AG09309 (cell line): ENCODE measurements around the gene TNIP1.

Experiments used
- DNase-seq: peaks from one replicate; pipeline ENCODE4 v3.0.0-alpha.2; 2010; ENCODE audit warnings: low read depth
- H3K4me3 ChIP-seq: 2 replicates; pipeline ENCODE4 v1.5.1; 2011; ENCODE audit warnings: mild to moderate bottlenecking, low read depth, low read length, moderate library complexity; ENCODE audit not compliant: control insufficient read depth
- CTCF ChIP-seq: IDR thresholded peaks from 2 replicates; pipeline ENCODE4 v1.5.1; 2011; ENCODE audit warnings: mild to moderate bottlenecking, low read depth, low read length, inconsistent platforms; ENCODE audit not compliant: insufficient read depth, control insufficient read depth; ENCODE audit errors: missing control alignments

TNIP1 gene

GRCh38 chr5:151080613-151081430 lies at the start of gene TNIP1:
Gene TNIP1, minus strand, starts transcription at chr5:151081034. Its CDS starts 15,939 bp downstream, at chr5:151065095.
- peak within 1 kb of the TSS; percentile 61 for H3K4me3 ChIP-seq
- TF ChIP-seq CTCF: no peak
- peak; percentile 64 for DNase-seq

GRCh38 chr5:151130235-151130921 lies 49.5 kb upstream of the TNIP1 start:
- no peak for DNase-seq
- TF ChIP-seq CTCF: no peak
- no peak overlapping the region for H3K4me3 ChIP-seq

GRCh38 chr5:151128817-151129216 lies 48.0 kb upstream of the TNIP1 start:
- DNase-seq: no peak
- TF ChIP-seq CTCF: no peak
- no peak overlapping the region for H3K4me3 ChIP-seq

GRCh38 chr5:151127926-151128325 lies 47.1 kb upstream of the TNIP1 start:
- no peak for DNase-seq
- no peak overlapping the region for H3K4me3 ChIP-seq
- TF ChIP-seq CTCF: no peak

- DNase-seq: no peak
- TF ChIP-seq CTCF: peak; percentile 89
- H3K4me3 ChIP-seq: no peak overlapping the region
Measured at GRCh38 chr5:151126199-151126645, 45.4 kb upstream of the TNIP1 start.

- no peak for TF ChIP-seq CTCF
- DNase-seq: no peak
- no peak overlapping the region for H3K4me3 ChIP-seq
Measured at GRCh38 chr5:151125421-151125820, 44.6 kb upstream of the TNIP1 start.
